ENCODE results near the gene ACOX3. TPM values are rescaled to one million over a fixed set of nuclear protein-coding genes. Genes with fewer than 3 reads are reported as not detected.

The ACOX3 gene
- total RNA-seq, 6 donors from 2014 or later = 23.7 to 56.6 (median 31.8) TPM

- Histone ChIP-seq H3K4me1 (peaks cover 0 to 3% (median under 1%) of the 10 kb centered on the region in 4 donors), H3K9me3 (no peaks in the 10 kb centered on the region), H3K27me3 (no peaks in the 10 kb centered on the region), H3K4me3 (no peak overlapping the region), H3K27ac (no peak overlapping the region), H3K36me3 (peaks cover 0 to 55% (median 13%) of the 10 kb centered on the region in 4 donors)
- 85 to 95% methylated on average over 16 to 17 of the region's 17 CpGs for WGBS, 2 donors
- ATAC-seq (ENCODE audit: low FRiP score in 2 of 2) (no peak), DNase-seq (no peak)
- TF ChIP-seq POLR2A (IDR thresholded peaks at IDR 0.05) (no peak), EP300 (IDR thresholded peaks at IDR 0.05) (no peak), POLR2AphosphoS5 (IDR thresholded peaks at IDR 0.05) (no peak), CTCF (IDR thresholded peaks at IDR 0.05) (no peak)
These were observed 62.3 kb downstream of the ACOX3 start for GRCh38 chr4:8378101-8378724.

- Histone ChIP-seq H3K4me3 (no peak overlapping the region), H3K27ac (no peak overlapping the region), H3K36me3 (peaks cover 0 to 52% (median 13%) of the 10 kb centered on the region in 4 donors), H3K27me3 (no peaks in the 10 kb centered on the region), H3K4me1 (no peaks in the 10 kb centered on the region), H3K9me3 (no peaks in the 10 kb centered on the region)
- TF ChIP-seq POLR2A (IDR thresholded peaks at IDR 0.05) (no peak), POLR2AphosphoS5 (IDR thresholded peaks at IDR 0.05) (no peak), CTCF (IDR thresholded peaks at IDR 0.05) (no peak), EP300 (IDR thresholded peaks at IDR 0.05) (no peak)
- ATAC-seq (ENCODE audit: low FRiP score in 2 of 2) (no peak), DNase-seq (no peak)
- 92 to 95% methylated on average over 15 to 33 of the region's 39 CpGs for WGBS, 2 donors
These were observed 63.1 kb downstream of the ACOX3 start for GRCh38 chr4:8377103-8378075.

- H3K4me3 ChIP-seq = no peak overlapping the region
- TF ChIP-seq EP300 (IDR thresholded peaks at IDR 0.05) (no peak), CTCF (IDR thresholded peaks at IDR 0.05) (no peak), POLR2A (IDR thresholded peaks at IDR 0.05) (no peak), POLR2AphosphoS5 (IDR thresholded peaks at IDR 0.05) (no peak)
- H3K27me3 ChIP-seq = no peaks in the 10 kb centered on the region
- DNase-seq (no peak), ATAC-seq (ENCODE audit: low FRiP score in 2 of 2) (no peak)
- H3K9me3 ChIP-seq = no peaks in the 10 kb centered on the region
- WGBS, 2 donors = 94 to 98% methylated on average over 6 to 19 of the region's 20 CpGs
- no peak overlapping the region for H3K27ac ChIP-seq
- H3K4me1 ChIP-seq = no peaks in the 10 kb centered on the region
- H3K36me3 ChIP-seq = peaks cover 0 to 50% (median 13%) of the 10 kb centered on the region in 4 donors
These were observed 64.0 kb downstream of the ACOX3 start for GRCh38 chr4:8376361-8377102.

GRCh38 chr4:8374851-8375649, 65.5 kb downstream of the ACOX3 start:
- H3K9me3 ChIP-seq = no peaks in the 10 kb centered on the region
- peaks cover 0 to 45% (median 6%) of the 10 kb centered on the region in 4 donors for H3K36me3 ChIP-seq
- H3K4me1 ChIP-seq = no peaks in the 10 kb centered on the region
- no peak for ATAC-seq (ENCODE audit: low FRiP score in 2 of 2)
- no peak overlapping the region for H3K4me3 ChIP-seq
- no peak overlapping the region for H3K27ac ChIP-seq
- H3K27me3 ChIP-seq = no peaks in the 10 kb centered on the region
- DNase-seq = peak in 1 of 2 donors; percentile 79
- 88 to 92% methylated on average over 27 to 47 of the region's 49 CpGs for WGBS, 2 donors
- TF ChIP-seq EP300 (IDR thresholded peaks at IDR 0.05) = no peak
- no peak for TF ChIP-seq POLR2A (IDR thresholded peaks at IDR 0.05)
